ENCODE measurements around the gene NKAIN4.

DNA sequence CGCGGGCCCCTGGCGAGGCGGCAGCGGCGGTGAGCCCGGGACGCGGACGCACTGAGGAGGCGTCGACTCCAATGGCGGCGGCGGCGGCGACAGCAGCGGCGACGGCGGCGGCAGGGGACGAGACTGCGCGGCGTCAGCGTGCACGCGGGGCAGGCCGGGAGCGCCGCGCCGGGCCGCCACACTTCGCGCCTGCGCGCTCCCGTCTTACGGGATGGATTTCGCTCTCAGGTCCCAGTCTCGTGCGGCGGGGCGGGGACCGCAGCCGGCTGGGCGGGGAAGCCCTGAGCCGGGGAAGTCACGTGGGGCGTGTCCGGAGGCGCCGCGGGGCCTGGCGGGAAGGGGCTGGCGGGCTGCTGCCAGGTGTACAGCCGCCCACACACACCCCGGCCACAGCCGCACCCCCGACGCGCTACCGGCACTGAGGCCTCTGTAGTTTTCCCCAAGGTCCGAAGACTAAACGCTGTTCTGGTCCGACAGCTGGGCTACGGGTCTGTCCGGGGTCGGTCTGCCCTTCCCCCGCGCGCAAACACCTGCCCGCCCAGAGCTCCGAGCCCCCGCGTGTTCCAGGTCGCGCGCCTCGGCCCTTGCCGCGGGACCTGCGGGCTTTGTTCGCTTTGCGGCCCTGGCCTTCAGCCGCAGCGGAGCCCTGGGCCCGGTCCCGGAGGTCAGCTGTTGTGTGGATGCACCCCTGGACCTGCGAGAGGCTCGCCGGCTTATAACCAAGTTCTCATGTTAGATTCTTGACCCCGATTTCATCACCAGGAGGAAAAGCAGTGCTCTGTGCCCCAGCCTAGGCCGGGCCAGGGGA, 38.0 kb downstream of the NKAIN4 start, which contains the start of gene YTHDF1:
- TF ChIP-seq, protein P1, sequence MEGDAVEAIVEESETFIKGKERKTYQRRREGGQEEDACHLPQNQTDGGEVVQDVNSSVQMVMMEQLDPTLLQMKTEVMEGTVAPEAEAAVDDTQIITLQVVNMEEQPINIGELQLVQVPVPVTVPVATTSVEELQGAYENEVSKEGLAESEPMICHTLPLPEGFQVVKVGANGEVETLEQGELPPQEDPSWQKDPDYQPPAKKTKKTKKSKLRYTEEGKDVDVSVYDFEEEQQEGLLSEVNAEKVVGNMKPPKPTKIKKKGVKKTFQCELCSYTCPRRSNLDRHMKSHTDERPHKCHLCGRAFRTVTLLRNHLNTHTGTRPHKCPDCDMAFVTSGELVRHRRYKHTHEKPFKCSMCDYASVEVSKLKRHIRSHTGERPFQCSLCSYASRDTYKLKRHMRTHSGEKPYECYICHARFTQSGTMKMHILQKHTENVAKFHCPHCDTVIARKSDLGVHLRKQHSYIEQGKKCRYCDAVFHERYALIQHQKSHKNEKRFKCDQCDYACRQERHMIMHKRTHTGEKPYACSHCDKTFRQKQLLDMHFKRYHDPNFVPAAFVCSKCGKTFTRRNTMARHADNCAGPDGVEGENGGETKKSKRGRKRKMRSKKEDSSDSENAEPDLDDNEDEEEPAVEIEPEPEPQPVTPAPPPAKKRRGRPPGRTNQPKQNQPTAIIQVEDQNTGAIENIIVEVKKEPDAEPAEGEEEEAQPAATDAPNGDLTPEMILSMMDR (IDR thresholded peaks at IDR 0.05): peak in 1 of 4 experiments; percentile 35
- peak; percentile 51 to 76 for TF ChIP-seq POLR2A (IDR thresholded peaks at IDR 0.05)
